CD14-positive monocyte (primary cell): ENCODE data around the gene CTTN. TPM values are rescaled to one million over a fixed set of nuclear protein-coding genes. Genes with fewer than 3 reads are reported as not detected.

Experiments
- DNase-seq, 3 donors: peaks; one replicate each; pipeline ENCODE4 v3.0.0-alpha.2; 2011 to 2022
- H2AFZ ChIP-seq: 2 replicates; pipeline ENCODE4 v1.6.0; 2012; ENCODE audit warnings: mild to moderate bottlenecking, low read depth, low read length, inconsistent platforms; ENCODE audit not compliant: insufficient read depth, poor library complexity, severe bottlenecking
- H3K27ac ChIP-seq, 2 donors: 1 replicate in 1 of 2; 2 replicates in 1 of 2; pipeline ENCODE4 v1.5.1; 2012 to 2013; ENCODE audit warnings: low read length in 2 of 2, control low read depth in 1 of 2, inconsistent platforms in 1 of 2, low read depth in 1 of 2, mild to moderate bottlenecking in 1 of 2
- H3K27me3 ChIP-seq, 2 donors: one replicate each; pipeline versions ENCODE4 v1.6.0 to v1.6.1; 2011 to 2013; ENCODE audit warnings: low read length in 2 of 2; ENCODE audit not compliant: control insufficient read depth in 2 of 2, insufficient read depth in 2 of 2
- H3K36me3 ChIP-seq, 2 donors: replicated peaks in 1 of 2; 1 replicate in 1 of 2; 2 replicates in 1 of 2; pipeline versions ENCODE4 v1.5.1 to v1.6.1; 2012 to 2013; ENCODE audit warnings: low read length in 2 of 2, control low read depth in 1 of 2, inconsistent platforms in 1 of 2, mild to moderate bottlenecking in 1 of 2; ENCODE audit not compliant: insufficient read depth in 2 of 2, control insufficient read depth in 1 of 2
- H3K4me1 ChIP-seq, 2 donors: 1 replicate in 1 of 2; 2 replicates in 1 of 2; pipeline versions ENCODE4 v1.5.1 to v1.6.1; 2012 to 2013; ENCODE audit warnings: low read length in 2 of 2, control low read depth in 1 of 2, inconsistent platforms in 1 of 2, mild to moderate bottlenecking in 1 of 2, moderate library complexity in 1 of 2; ENCODE audit not compliant: insufficient read depth in 2 of 2, control insufficient read depth in 1 of 2
- H3K4me2 ChIP-seq: replicated peaks from 2 replicates; pipeline ENCODE3; 2012; ENCODE audit warnings: low read length, moderate library complexity, mild to moderate bottlenecking; ENCODE audit not compliant: poor library complexity, severe bottlenecking; ENCODE audit errors: extremely low read depth
- H3K4me3 ChIP-seq, 3 experiments: fragments of 200-600 bp in 1 of 3; sonication (generic) in 1 of 3; replicated peaks in 1 of 3; 1 replicate in 2 of 3; 2 replicates in 1 of 3; pipeline ENCODE4 v1.5.1; 2011 to 2013; ENCODE audit warnings: low read length in 3 of 3, mild to moderate bottlenecking in 3 of 3, control low read depth in 2 of 3, low read depth in 2 of 3, inconsistent platforms in 1 of 3, moderate library complexity in 1 of 3
- H3K79me2 ChIP-seq: 2 replicates; pipeline ENCODE4 v1.6.0; 2012; ENCODE audit warnings: mild to moderate bottlenecking, control low read depth, inconsistent platforms, low read length, moderate library complexity; ENCODE audit not compliant: insufficient read depth
- H3K9ac ChIP-seq: 2 replicates; pipeline ENCODE4 v1.6.0; 2017; ENCODE audit warnings: low read length, mild to moderate bottlenecking; ENCODE audit not compliant: insufficient read depth, poor library complexity, severe bottlenecking
- H3K9me3 ChIP-seq, 2 donors: replicated peaks in 1 of 2; 1 replicate in 1 of 2; 2 replicates in 1 of 2; pipeline versions ENCODE4 v1.5.1 to v1.6.1; 2012 to 2013; ENCODE audit warnings: low read length in 2 of 2, control low read depth in 1 of 2; ENCODE audit not compliant: control insufficient read depth in 1 of 2, insufficient read depth in 1 of 2
- H4K20me1 ChIP-seq: 2 replicates; pipeline ENCODE4 v1.6.0; 2012; ENCODE audit warnings: mild to moderate bottlenecking, low read length, control low read depth, moderate library complexity; ENCODE audit not compliant: insufficient read depth
- H3K27ac Mint-ChIP-seq, 7 donors: one replicate each; pipeline ENCODE4 v1.8.0; 2020; ENCODE audit warnings: mild to moderate bottlenecking in 7 of 7, mixed read lengths in 7 of 7, moderate library complexity in 6 of 7, inconsistent platforms in 2 of 7
- H3K27me3 Mint-ChIP-seq, 3 donors: one replicate each; pipeline ENCODE4 v1.8.0; 2021 to 2022; ENCODE audit warnings: low read depth in 3 of 3, mild to moderate bottlenecking in 3 of 3, mixed read lengths in 3 of 3, moderate library complexity in 3 of 3, inconsistent platforms in 1 of 3
- H3K36me3 Mint-ChIP-seq, 2 donors: one replicate each; pipeline ENCODE4 v1.8.0; 2020; ENCODE audit warnings: mixed read lengths in 2 of 2, inconsistent platforms in 1 of 2, mild to moderate bottlenecking in 1 of 2
- H3K4me1 Mint-ChIP-seq: one replicate; pipeline ENCODE4 v1.8.0; 2020; ENCODE audit warnings: mild to moderate bottlenecking, mixed read lengths
- H3K4me3 Mint-ChIP-seq, 2 donors: one replicate each; pipeline ENCODE4 v1.8.0; 2020; ENCODE audit warnings: mild to moderate bottlenecking in 2 of 2, mixed read lengths in 2 of 2, moderate library complexity in 1 of 2
- H3K9me3 Mint-ChIP-seq, 7 donors: one replicate each; pipeline ENCODE4 v1.8.0; 2020 to 2022; ENCODE audit warnings: mixed read lengths in 7 of 7, mild to moderate bottlenecking in 6 of 7, moderate library complexity in 6 of 7, inconsistent platforms in 2 of 7
- CTCF ChIP-seq: fragments of 200-600 bp; IDR thresholded peaks from one replicate; pipeline ENCODE4 v1.8.0; 2022; ENCODE audit warnings: antibody characterized with exemption, mild to moderate bottlenecking
- WGBS: methylation state at CpG from one replicate; pipeline ENCODE4 v1.1.5; 2013; ENCODE audit warnings: missing lambda C conversion rate; ENCODE audit not compliant: insufficient coverage; 5-methylcytosine and 5-hydroxymethylcytosine counted together
- intact Hi-C, 2 donors: fragments of 100-400 bp; cut with micrococcal nuclease; formaldehyde crosslinking; loops; one replicate each; pipeline versions ENCODE4 v1.15.0 to v1.15.1; 2023
- polyA plus RNA-seq, 3 donors: library from polyadenylated mRNA; depleted of rRNA in 1 of 3; unstranded in 2 of 3; stranded (reverse) in 1 of 3; fragments of 300-500 nt in 2 of 3; fragments of >200 nt in 1 of 3; fragmentation: Illumina TruSeq in 2 of 3; gene quantifications; 1 replicate in 2 of 3; 2 replicates in 1 of 3; pipeline ENCODE4 v1.2.3, GENCODE V29; 2012 to 2021

CTTN gene
- polyA plus RNA-seq, 3 donors, result 0.05 to 0.11 TPM; not detected in 1

DNA sequence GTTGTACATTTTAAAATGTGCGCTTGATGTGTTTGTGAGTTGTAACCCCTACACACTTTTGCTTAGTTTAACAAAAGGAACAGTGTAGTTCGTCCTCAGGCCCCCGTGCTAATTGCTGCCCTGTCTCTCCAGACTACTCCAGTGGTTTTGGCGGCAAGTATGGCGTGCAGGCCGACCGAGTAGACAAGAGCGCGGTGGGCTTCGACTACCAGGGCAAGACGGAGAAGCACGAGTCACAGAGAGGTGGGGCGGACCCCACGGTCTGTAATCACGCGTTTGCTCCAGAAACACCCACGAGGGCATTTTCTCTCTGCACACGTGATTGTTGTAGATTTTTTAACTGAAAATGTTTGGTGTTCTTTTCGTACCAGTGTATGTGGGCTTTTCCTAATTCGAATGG is 18.6 kb downstream of the CTTN start:
- Mint-ChIP-seq H3K4me1 (peaks cover 16% of the 10 kb centered on the region), H3K9me3 (peaks cover 0 to 4% (median 1%) of the 10 kb centered on the region in 7 donors), H3K27me3 (peaks cover 88 to 100% (median 96%) of the 10 kb centered on the region in 3 donors), H3K36me3 (peaks cover 0 to 2% of the 10 kb centered on the region in 2 donors), H3K27ac (no peak overlapping the region), H3K4me3 (peak overlapping the region in 1 of 2 donors; percentile 70)
- Histone ChIP-seq H3K27me3 (peaks cover 26 to 96% of the 10 kb centered on the region in 2 donors), H3K27ac (no peak overlapping the region), H3K4me1 (peaks cover 14 to 16% of the 10 kb centered on the region in 2 donors), H4K20me1 (peaks cover 16% of the 10 kb centered on the region), H3K36me3 (no peaks in the 10 kb centered on the region), H3K4me2 (no peak overlapping the region), H3K9me3 (peaks cover 0 to 6% of the 10 kb centered on the region in 2 donors), H3K79me2 (no peaks in the 10 kb centered on the region), H3K9ac (no peak overlapping the region), H2AFZ (no peak overlapping the region), H3K4me3 (no peak overlapping the region)
- TF ChIP-seq CTCF, result no peak
- 96% methylated on average over 15 of the region's 20 CpGs for WGBS
- no peak for DNase-seq
- intact Hi-C loops, result loop anchor here in 1 of 2 donors (1.0 kb wide), 1 partner anchor 17 kb away; no protein-coding TSS in a partner anchor

DNA sequence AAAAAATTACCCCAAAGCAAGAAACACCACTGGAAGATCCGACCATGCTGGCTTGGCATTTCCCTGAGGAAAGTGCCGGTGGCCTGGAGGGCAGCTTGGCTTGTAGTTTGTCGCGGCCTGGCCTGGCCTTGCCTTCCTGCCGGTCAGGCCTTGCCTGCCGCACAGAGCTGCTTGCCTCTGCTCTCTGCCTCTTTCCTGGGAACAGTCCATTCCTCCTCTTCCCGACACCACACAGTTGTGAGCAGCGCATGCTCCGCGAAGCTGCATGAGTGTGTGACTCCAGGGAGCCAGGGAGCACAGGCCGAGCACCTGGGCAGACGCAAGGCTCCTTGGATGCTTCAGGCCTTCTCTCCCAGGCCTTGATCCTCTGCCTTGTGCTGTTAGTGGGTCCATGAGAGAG is 19.8 kb downstream of the CTTN start:
- H3K9me3 ChIP-seq, result peaks cover 0 to 6% of the 10 kb centered on the region in 2 donors
- H2AFZ ChIP-seq, result no peak overlapping the region
- no peak for TF ChIP-seq CTCF
- peaks cover 88 to 100% (median 96%) of the 10 kb centered on the region in 3 donors for H3K27me3 Mint-ChIP-seq
- no peak overlapping the region for H3K27ac ChIP-seq
- no peak overlapping the region for H3K27ac Mint-ChIP-seq
- 98% methylated on average over 12 of the region's 12 CpGs for WGBS
- H3K4me3 ChIP-seq, result no peak overlapping the region
- H3K27me3 ChIP-seq, result peaks cover 19 to 96% of the 10 kb centered on the region in 2 donors
- no peak overlapping the region for H3K9ac ChIP-seq
- H3K4me1 ChIP-seq, result peaks cover 14 to 16% of the 10 kb centered on the region in 2 donors
- intact Hi-C loops, result no loop called here
- no peak for DNase-seq
- peak overlapping the region in 1 of 2 donors; percentile 61 for H3K4me3 Mint-ChIP-seq
- no peaks in the 10 kb centered on the region for H3K79me2 ChIP-seq
- peaks cover 16% of the 10 kb centered on the region for H3K4me1 Mint-ChIP-seq
- peaks cover 0 to 2% of the 10 kb centered on the region in 2 donors for H3K36me3 Mint-ChIP-seq
- H4K20me1 ChIP-seq, result peaks cover 12% of the 10 kb centered on the region
- no peaks in the 10 kb centered on the region for H3K36me3 ChIP-seq
- H3K4me2 ChIP-seq, result no peak overlapping the region
- peaks cover 0 to 9% (median 2%) of the 10 kb centered on the region in 7 donors for H3K9me3 Mint-ChIP-seq
